ENCODE data around the gene LIMS2. TPM values are rescaled to one million over a fixed set of nuclear protein-coding genes. Genes with fewer than 3 reads are reported as not detected.

LIMS2 gene
- total and polyA plus RNA-seq, 12 donors: 148 to 687 (median 160) TPM

- intact Hi-C loops (cut with DNase I): loop anchor here in 2 of 10 donors (5.0 to 10.0 kb wide), 2 partner anchors 42 to 59 kb away; partner anchors contain the start of gene LIMS2 (in 1 of the 2)
- 93 to 95% methylated on average over 19 of the region's 19 CpGs for WGBS, 2 donors
- TF ChIP-seq CTCF (IDR thresholded peaks at IDR 0.05): no peak
- peaks cover 28 to 99% (median 72%) of the 10 kb centered on the region in 9 donors for H3K4me1 ChIP-seq
- no peaks in the 10 kb centered on the region for H3K9me3 ChIP-seq
- no peaks in the 10 kb centered on the region for H3K27me3 ChIP-seq
- H3K4me3 ChIP-seq: no peak overlapping the region
- DNase-seq: peak in 1 of 2 donors; percentile 23
- peaks cover 0 to 35% (median 3%) of the 10 kb centered on the region in 9 donors for H3K36me3 ChIP-seq
- peak overlapping the region in 8 of 10 donors; percentile 74 to 95 (median 88) for H3K27ac ChIP-seq
- ATAC-seq: no peak
Measured at GRCh38 chr2:127635380-127636237, 39.7 kb downstream of the LIMS2 start.

- peak in 1 of 2 donors; percentile 16 for DNase-seq
- H3K9me3 ChIP-seq: no peaks in the 10 kb centered on the region
- H3K4me1 ChIP-seq: peaks cover 28 to 98% (median 73%) of the 10 kb centered on the region in 9 donors
- H3K4me3 ChIP-seq: no peak overlapping the region
- ATAC-seq: no peak
- H3K36me3 ChIP-seq: peaks cover 0 to 27% (median 3%) of the 10 kb centered on the region in 9 donors
- TF ChIP-seq CTCF (IDR thresholded peaks at IDR 0.05): no peak
- intact Hi-C loops (cut with DNase I): loop anchor here in 3 of 10 donors (5.0 to 10.0 kb wide), 2 partner anchors 42 to 60 kb away; partner anchors contain the start of gene LIMS2 (in 2 of the 3)
- H3K27me3 ChIP-seq: no peaks in the 10 kb centered on the region
- H3K27ac ChIP-seq: peak overlapping the region in 8 of 10 donors; percentile 19 to 95 (median 73)
- WGBS, 2 donors: 91% methylated on average over 17 of the region's 17 CpGs
Measured at GRCh38 chr2:127634626-127635379, 40.5 kb downstream of the LIMS2 start.

GRCh38 chr2:127634066-127634617 is 41.2 kb downstream of the LIMS2 start:
- TF ChIP-seq CTCF (IDR thresholded peaks at IDR 0.05): no peak
- ATAC-seq: peak in 2 of 8 donors; percentile 1 to 3

More at GRCh38 chr2:127634066-127634617, 41.2 kb downstream of the LIMS2 start:
- peaks cover 0 to 20% (median 3%) of the 10 kb centered on the region in 9 donors for H3K36me3 ChIP-seq
- intact Hi-C loops (cut with DNase I): loop anchor here in 2 of 10 donors (5.0 to 10.0 kb wide), 2 partner anchors 43 to 61 kb away; partner anchors contain the start of gene LIMS2 (in 1 of the 2)
- H3K9me3 ChIP-seq: no peaks in the 10 kb centered on the region
- peaks cover 28 to 98% (median 73%) of the 10 kb centered on the region in 9 donors for H3K4me1 ChIP-seq
- WGBS, 2 donors: 46 to 50% methylated on average over 16 of the region's 16 CpGs
- no peaks in the 10 kb centered on the region for H3K27me3 ChIP-seq
- DNase-seq: peak in 1 of 2 donors; percentile 44
- no peak overlapping the region for H3K4me3 ChIP-seq
- H3K27ac ChIP-seq: peak overlapping the region; percentile 19 to 95 (median 65)

Data from heart right ventricle (tissue), 16 donors.